A549 (cell line): ENCODE measurements around the gene POLDIP2.

ENCODE experiments used
- BHLHE40 ChIP-seq: IDR thresholded peaks from 2 replicates; pipeline ENCODE4 v1.6.1; 2012; ENCODE audit warnings: low read depth, low read length, inconsistent platforms
- CTCF ChIP-seq: fragments of >200 bp; sonication (Bioruptor Twin); formaldehyde crosslinking; IDR thresholded peaks from 3 replicates; pipeline ENCODE4 v1.5.1; 2016
- E2F6 ChIP-seq: IDR thresholded peaks from 2 replicates; pipeline ENCODE4 v1.6.1; 2012; ENCODE audit warnings: low read depth, borderline replicate concordance
- EP300 ChIP-seq, 2 experiments: fragments of >200 bp; sonication (Bioruptor Twin); formaldehyde crosslinking; IDR thresholded peaks; 2 replicates in 1 of 2; 3 replicates in 1 of 2; pipeline ENCODE4 v1.6.1; 2016 to 2017
- FOXS1 ChIP-seq: fragments of 250-450 bp; sonication (Bioruptor Pico); IDR thresholded peaks from 2 replicates; pipeline ENCODE4 v1.5.0; 2020; ENCODE audit warnings: mild to moderate bottlenecking, moderate library complexity
- MAZ ChIP-seq: fragments of 150-350 bp; IDR thresholded peaks from 2 replicates; pipeline ENCODE4 v1.6.1; 2014; ENCODE audit warnings: antibody characterized with exemption, low read depth, low read length, borderline replicate concordance
- MYC ChIP-seq: IDR thresholded peaks from 2 replicates; pipeline ENCODE4 v1.6.1; 2012; ENCODE audit warnings: mild to moderate bottlenecking, inconsistent platforms, low read length, improper control_type of control experiment, borderline replicate concordance
- PBX3 ChIP-seq: IDR thresholded peaks from 2 replicates; pipeline ENCODE4 v1.6.1; 2012
- POLR2A ChIP-seq: IDR thresholded peaks from 2 replicates; pipeline ENCODE4 v1.6.1; 2012; ENCODE audit warnings: mild to moderate bottlenecking, low read length
- RAD21 ChIP-seq, 2 experiments: fragments of >200 bp in 1 of 2; sonication (Bioruptor Twin) in 1 of 2; formaldehyde crosslinking in 1 of 2; IDR thresholded peaks in 1 of 2; conservative IDR thresholded peaks in 1 of 2; 2 replicates in 1 of 2; 3 replicates in 1 of 2; pipeline ENCODE4 v1.6.1; 2012 to 2018; ENCODE audit warnings: inconsistent platforms in 1 of 2
- SREBF2 ChIP-seq: fragments of 450-650 bp; IDR thresholded peaks from 2 replicates; pipeline ENCODE4 v1.6.1; 2014; ENCODE audit warnings: mild to moderate bottlenecking, moderate library complexity
- TF ChIP-seq, protein P1 (sequence below): fragments of >200 bp; sonication (Bioruptor Twin); formaldehyde crosslinking; IDR thresholded peaks from 3 replicates; pipeline ENCODE4 v1.6.1; 2016

DNA sequence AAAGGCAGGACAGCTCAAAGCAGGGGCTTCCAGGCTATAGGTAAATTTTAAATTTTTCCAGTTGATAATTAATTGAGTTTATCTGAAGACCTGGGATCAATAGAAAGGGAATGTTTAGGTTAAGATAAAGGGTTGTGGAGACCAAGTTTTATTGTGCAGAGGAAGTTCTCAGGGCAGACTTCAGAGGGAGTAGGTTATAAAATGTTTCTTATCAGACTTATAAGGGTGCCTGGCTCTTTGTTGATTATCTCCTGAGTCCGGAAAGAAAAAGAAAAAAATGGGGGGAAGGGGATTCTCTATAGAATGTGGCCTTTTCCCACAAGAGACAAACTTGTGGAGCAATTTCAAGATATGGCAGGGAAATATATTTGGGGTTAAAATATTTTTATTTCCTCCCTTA is 32.8 kb upstream of the POLDIP2 start:
- no peak for TF ChIP-seq MAZ
- no peak for TF ChIP-seq SREBF2
- no peak for TF ChIP-seq CTCF
- no peak for TF ChIP-seq MYC
- no peak for TF ChIP-seq EP300 (IDR thresholded peaks at IDR 0.05)
- TF ChIP-seq RAD21 (conservative IDR thresholded peaks at IDR 0.05 in 1 of 2, IDR thresholded peaks at IDR 0.05 in 1 of 2): no peak
- TF ChIP-seq FOXS1 (CRISPR knock-in tag): no peak
- TF ChIP-seq BHLHE40: no peak
- no peak for TF ChIP-seq POLR2A
- TF ChIP-seq PBX3: no peak
- TF ChIP-seq, protein P1, sequence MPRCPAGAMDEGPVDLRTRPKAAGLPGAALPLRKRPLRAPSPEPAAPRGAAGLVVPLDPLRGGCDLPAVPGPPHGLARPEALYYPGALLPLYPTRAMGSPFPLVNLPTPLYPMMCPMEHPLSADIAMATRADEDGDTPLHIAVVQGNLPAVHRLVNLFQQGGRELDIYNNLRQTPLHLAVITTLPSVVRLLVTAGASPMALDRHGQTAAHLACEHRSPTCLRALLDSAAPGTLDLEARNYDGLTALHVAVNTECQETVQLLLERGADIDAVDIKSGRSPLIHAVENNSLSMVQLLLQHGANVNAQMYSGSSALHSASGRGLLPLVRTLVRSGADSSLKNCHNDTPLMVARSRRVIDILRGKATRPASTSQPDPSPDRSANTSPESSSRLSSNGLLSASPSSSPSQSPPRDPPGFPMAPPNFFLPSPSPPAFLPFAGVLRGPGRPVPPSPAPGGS: no peak
- TF ChIP-seq E2F6: no peak
